ENCODE measurements around the gene USP7. TPM values are rescaled to one million over a fixed set of nuclear protein-coding genes. Genes with fewer than 3 reads are reported as not detected.

USP7 gene
- total RNA-seq, 1 experiment from 2014 or later, result 125 TPM

DNA sequence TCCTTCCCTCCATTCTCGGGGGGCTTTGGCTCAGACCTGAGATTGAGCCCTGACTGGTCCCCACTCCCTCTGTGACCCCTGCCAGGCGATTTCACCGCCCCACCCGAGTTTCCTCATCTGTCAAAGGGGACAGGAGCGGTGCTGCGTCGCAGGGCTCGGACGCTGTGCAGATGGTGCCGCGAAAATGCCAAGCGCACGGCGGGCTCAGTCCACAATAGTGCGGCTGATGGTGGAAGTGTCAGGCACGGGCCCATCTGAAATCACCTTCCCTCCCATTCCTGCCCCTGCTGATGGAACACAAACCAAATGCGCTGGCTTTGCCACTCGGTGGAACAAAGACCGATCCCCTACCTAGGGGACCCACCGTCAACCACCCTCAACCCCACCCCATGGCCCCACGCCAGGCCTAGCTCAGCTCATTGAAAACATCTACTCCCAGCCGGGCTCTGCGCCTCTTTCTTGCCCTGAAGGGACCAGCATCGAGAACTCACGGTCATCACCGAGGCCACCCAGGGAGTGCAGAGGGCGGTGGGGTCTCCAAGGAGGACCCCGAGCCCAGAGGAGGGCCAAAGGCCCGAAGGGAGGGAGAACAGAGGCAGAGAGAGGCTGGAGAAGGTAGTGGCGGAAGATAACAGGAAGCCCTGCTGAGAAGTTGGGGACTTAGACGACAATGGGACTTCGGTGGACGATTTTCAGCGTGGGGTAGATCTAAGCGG is 96.3 kb downstream of the USP7 start:
- Histone ChIP-seq H3K36me3 (ENCODE audit: control insufficient read depth, insufficient read depth, low read length) (peaks cover 3% of the 10 kb centered on the region; the same call in 1 of the 2 replicates), H3K4me1 (ENCODE audit: control insufficient read depth, insufficient read depth, low read length) (peaks cover 54% of the 10 kb centered on the region), H3K9me3 (ENCODE audit: control insufficient read depth, insufficient read depth, low read depth, low read length) (no peaks in the 10 kb centered on the region), H3K27ac (ENCODE audit: low read length) (peak overlapping the region; percentile 96), H3K27me3 (ENCODE audit: control insufficient read depth, insufficient read depth, low read length) (no peaks in the 10 kb centered on the region), H3K4me3 (ENCODE audit: low read depth in 2 of 2, low read length in 2 of 2) (peak overlapping the region; percentile 81 to 86)
- in situ Hi-C loops (cut with HindIII; ENCODE audit: low pct_unique_long_range_greater_than_20kb, low sequenced_read_pairs), result no loop called here
- TF ChIP-seq POLR2AphosphoS5 (IDR thresholded peaks at IDR 0.05; ENCODE audit: low read depth, low read length), result no peak
- TF ChIP-seq, protein P1, sequence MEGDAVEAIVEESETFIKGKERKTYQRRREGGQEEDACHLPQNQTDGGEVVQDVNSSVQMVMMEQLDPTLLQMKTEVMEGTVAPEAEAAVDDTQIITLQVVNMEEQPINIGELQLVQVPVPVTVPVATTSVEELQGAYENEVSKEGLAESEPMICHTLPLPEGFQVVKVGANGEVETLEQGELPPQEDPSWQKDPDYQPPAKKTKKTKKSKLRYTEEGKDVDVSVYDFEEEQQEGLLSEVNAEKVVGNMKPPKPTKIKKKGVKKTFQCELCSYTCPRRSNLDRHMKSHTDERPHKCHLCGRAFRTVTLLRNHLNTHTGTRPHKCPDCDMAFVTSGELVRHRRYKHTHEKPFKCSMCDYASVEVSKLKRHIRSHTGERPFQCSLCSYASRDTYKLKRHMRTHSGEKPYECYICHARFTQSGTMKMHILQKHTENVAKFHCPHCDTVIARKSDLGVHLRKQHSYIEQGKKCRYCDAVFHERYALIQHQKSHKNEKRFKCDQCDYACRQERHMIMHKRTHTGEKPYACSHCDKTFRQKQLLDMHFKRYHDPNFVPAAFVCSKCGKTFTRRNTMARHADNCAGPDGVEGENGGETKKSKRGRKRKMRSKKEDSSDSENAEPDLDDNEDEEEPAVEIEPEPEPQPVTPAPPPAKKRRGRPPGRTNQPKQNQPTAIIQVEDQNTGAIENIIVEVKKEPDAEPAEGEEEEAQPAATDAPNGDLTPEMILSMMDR (IDR thresholded peaks at IDR 0.05), result no peak
- no peak for TF ChIP-seq TCF7L2 (IDR thresholded peaks at IDR 0.05; ENCODE audit: low read depth, low read length)
- TF ChIP-seq, protein P2, sequence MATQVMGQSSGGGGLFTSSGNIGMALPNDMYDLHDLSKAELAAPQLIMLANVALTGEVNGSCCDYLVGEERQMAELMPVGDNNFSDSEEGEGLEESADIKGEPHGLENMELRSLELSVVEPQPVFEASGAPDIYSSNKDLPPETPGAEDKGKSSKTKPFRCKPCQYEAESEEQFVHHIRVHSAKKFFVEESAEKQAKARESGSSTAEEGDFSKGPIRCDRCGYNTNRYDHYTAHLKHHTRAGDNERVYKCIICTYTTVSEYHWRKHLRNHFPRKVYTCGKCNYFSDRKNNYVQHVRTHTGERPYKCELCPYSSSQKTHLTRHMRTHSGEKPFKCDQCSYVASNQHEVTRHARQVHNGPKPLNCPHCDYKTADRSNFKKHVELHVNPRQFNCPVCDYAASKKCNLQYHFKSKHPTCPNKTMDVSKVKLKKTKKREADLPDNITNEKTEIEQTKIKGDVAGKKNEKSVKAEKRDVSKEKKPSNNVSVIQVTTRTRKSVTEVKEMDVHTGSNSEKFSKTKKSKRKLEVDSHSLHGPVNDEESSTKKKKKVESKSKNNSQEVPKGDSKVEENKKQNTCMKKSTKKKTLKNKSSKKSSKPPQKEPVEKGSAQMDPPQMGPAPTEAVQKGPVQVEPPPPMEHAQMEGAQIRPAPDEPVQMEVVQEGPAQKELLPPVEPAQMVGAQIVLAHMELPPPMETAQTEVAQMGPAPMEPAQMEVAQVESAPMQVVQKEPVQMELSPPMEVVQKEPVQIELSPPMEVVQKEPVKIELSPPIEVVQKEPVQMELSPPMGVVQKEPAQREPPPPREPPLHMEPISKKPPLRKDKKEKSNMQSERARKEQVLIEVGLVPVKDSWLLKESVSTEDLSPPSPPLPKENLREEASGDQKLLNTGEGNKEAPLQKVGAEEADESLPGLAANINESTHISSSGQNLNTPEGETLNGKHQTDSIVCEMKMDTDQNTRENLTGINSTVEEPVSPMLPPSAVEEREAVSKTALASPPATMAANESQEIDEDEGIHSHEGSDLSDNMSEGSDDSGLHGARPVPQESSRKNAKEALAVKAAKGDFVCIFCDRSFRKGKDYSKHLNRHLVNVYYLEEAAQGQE (IDR thresholded peaks at IDR 0.05; ENCODE audit: insufficient read depth in 1 of 2, low read depth in 2 of 2, low read length in 1 of 2), result no peak
- 0 out of 2 replicates have a peak, but pooled peaks have one; percentile 27 for TF ChIP-seq SIN3A (IDR thresholded peaks at IDR 0.05; ENCODE audit: borderline replicate concordance, insufficient read depth, low read depth, low read length)
- intact Hi-C loops (cut with micrococcal nuclease; ENCODE audit: unreplicated experiment), result loop anchor here (10.0 kb wide), 2 partner anchors 267 to 293 kb away; no protein-coding TSS in a partner anchor
- no peak for ATAC-seq
- BruUV-seq (replicated peaks), result no TSS peak
- ChIA-PET POLR2A (no interaction called here), CTCF (no interaction called here)
- no peak for DNase-seq (ENCODE audit: low read depth, low spot score)

DNA sequence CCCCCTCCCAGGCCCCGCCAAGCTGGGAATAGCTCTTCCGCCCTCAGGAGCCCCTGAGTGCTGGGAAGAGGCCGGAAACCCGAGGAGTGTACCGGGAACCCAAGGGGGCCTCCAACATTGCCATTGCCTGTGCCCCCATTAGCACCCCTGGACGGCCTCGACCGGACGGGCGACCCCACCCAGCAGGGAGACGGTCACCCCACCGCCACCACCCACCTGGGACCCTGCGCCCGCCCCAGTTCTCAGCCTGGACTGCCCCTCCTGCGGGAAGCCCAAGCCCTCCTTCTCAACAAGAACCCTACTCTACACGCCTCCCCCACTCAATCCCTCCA is 96.9 kb downstream of the USP7 start:
- Histone ChIP-seq H3K4me3 (ENCODE audit: low read depth in 2 of 2, low read length in 2 of 2) (peak overlapping the region; percentile 81 to 86), H3K36me3 (ENCODE audit: control insufficient read depth, insufficient read depth, low read length) (peaks cover 3% of the 10 kb centered on the region; the same call in 1 of the 2 replicates), H3K27ac (ENCODE audit: low read length) (peak overlapping the region; percentile 96), H3K27me3 (ENCODE audit: control insufficient read depth, insufficient read depth, low read length) (no peaks in the 10 kb centered on the region), H3K4me1 (ENCODE audit: control insufficient read depth, insufficient read depth, low read length) (peaks cover 60% of the 10 kb centered on the region), H3K9me3 (ENCODE audit: control insufficient read depth, insufficient read depth, low read depth, low read length) (no peaks in the 10 kb centered on the region)
- DNase-seq (ENCODE audit: low read depth, low spot score) (no peak), ATAC-seq (no peak)
- TF ChIP-seq POLR2AphosphoS5 (IDR thresholded peaks at IDR 0.05; ENCODE audit: low read depth, low read length), result no peak
- TF ChIP-seq, protein P1 (IDR thresholded peaks at IDR 0.05), result no peak
- TF ChIP-seq TCF7L2 (IDR thresholded peaks at IDR 0.05; ENCODE audit: low read depth, low read length), result no peak
- TF ChIP-seq SIN3A (IDR thresholded peaks at IDR 0.05; ENCODE audit: borderline replicate concordance, insufficient read depth, low read depth, low read length), result no peak; the same call in 1 of the 2 replicates
- TF ChIP-seq, protein P2 (IDR thresholded peaks at IDR 0.05; ENCODE audit: insufficient read depth in 1 of 2, low read depth in 2 of 2, low read length in 1 of 2), result no peak
- intact Hi-C loops (cut with micrococcal nuclease; ENCODE audit: unreplicated experiment) (loop anchor here (10.0 kb wide), 2 partner anchors 268 to 292 kb away; no protein-coding TSS in a partner anchor), in situ Hi-C loops (cut with HindIII; ENCODE audit: low pct_unique_long_range_greater_than_20kb, low sequenced_read_pairs) (no loop called here)
- POLR2A ChIA-PET, result no interaction called here
- CTCF ChIA-PET, result no interaction called here
- no TSS peak for BruUV-seq (replicated peaks)

All from Panc1 (cell line).